Loucy (cell line): ENCODE measurements around the gene NAV2.

Source experiments
- CTCF ChIP-seq: fragments of 200-600 bp; sonication (generic); conservative IDR thresholded peaks from 2 replicates; pipeline ENCODE4 v1.5.1; 2014; ENCODE audit warnings: mild to moderate bottlenecking, antibody characterized with exemption, low read length
- EZH2phosphoT487 ChIP-seq: fragments of 200-600 bp; IDR thresholded peaks from 2 replicates; pipeline ENCODE4 v1.6.1; 2018; ENCODE audit warnings: antibody characterized with exemption, mild to moderate bottlenecking, moderate library complexity, borderline replicate concordance

DNA sequence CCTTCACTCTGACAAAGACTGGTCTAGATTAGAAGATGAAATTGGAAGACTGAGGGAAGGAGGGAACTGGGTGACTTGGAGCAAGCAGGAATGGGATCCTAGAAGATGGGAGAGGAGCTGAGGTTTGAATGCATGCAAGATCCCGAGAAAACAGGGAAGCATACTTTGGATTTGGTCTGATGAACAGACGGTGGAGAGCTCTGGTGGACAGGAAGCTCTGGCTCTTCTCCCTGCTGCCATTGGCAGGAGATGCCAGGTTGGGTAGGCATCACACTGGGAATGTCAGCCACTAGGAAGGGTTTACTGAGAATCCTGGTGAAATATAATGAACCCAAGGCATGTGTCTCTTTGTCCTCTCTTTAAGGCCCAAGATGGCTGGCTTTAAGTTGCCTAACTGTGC, 16.5 kb downstream of the NAV2 start:
- TF ChIP-seq CTCF (no peak), EZH2phosphoT487 (no peak)
